GM10248 (cell line): ENCODE measurements around the gene FAM222B.
A peak's percentile ranks its signal among the peaks of the same experiment; 100 is the strongest.

Source experiments
- CTCF ChIA-PET: fragments of 300-600 bp; sonication (Branson Sonifier 250); formaldehyde crosslinking; extraction: SDS; loops from one replicate; lab custom pipeline; 2021; ENCODE audit warnings: antibody characterized with exemption; lab: Yijun Ruan, JAX
- POLR2A ChIA-PET: fragments of 350-650 bp; sonication (Branson Sonifier 250); formaldehyde crosslinking; extraction: SDS; loops from one replicate; lab custom pipeline; 2020; ENCODE audit warnings: antibody characterized with exemption; lab: Yijun Ruan, JAX
- DNase-seq: peaks from one replicate; pipeline ENCODE4 v3.0.0; 2012; ENCODE audit errors: extremely low spot score
- CTCF ChIP-seq: IDR thresholded peaks from 2 replicates; pipeline ENCODE4 v1.5.1; 2012; ENCODE audit warnings: mild to moderate bottlenecking, low read depth; ENCODE audit errors: extremely low read depth, missing control alignments, control extremely low read depth

Gene FAM222B

GRCh38 chr17:28744972-28745785 lies 97.4 kb downstream of the FAM222B start:
- no peak for TF ChIP-seq CTCF
- CTCF ChIA-PET: interaction anchor here (1.5 to 16.2 kb wide), 4 partner anchors 18 to 158 kb away, joined by 3 to 472 read pairs (median 108); partner anchors contain the start of genes DHRS13, NEK8 and TLCD1
- POLR2A ChIA-PET: interaction anchor here (0.6 to 4.4 kb wide), 6 partner anchors 9 to 162 kb away, joined by 3 to 42 read pairs (median 6); partner anchors contain the start of genes NEK8, RPL23A and TLCD1
- DNase-seq: no peak

GRCh38 chr17:28744104-28744971 lies 98.3 kb downstream of the FAM222B start:
- ChIA-PET CTCF (interaction anchor here (1.1 to 16.2 kb wide), 5 partner anchors 8 to 158 kb away, joined by 3 to 472 read pairs (median 5); partner anchors contain the start of genes DHRS13, NEK8 and TLCD1), POLR2A (interaction anchor here (0.6 to 7.2 kb wide), 9 partner anchors 9 to 163 kb away, joined by 3 to 64 read pairs (median 7); partner anchors contain the start of genes NEK8, RPL23A and TLCD1)
- no peak for TF ChIP-seq CTCF
- DNase-seq: peak; percentile 75

- TF ChIP-seq CTCF: no peak
- CTCF ChIA-PET: interaction anchor here (0.8 to 16.2 kb wide), 5 partner anchors 9 to 19 kb away, joined by 3 to 472 read pairs (median 4); partner anchors contain the start of genes NEK8 and TLCD1
Measured at GRCh38 chr17:28743243-28744103, 99.1 kb downstream of the FAM222B start, which contains the start of gene TRAF4. Gene TRAF4 (plus strand): TSS chr17:28744011. CDS start chr17:28744113, 102 bp downstream.

DNA sequence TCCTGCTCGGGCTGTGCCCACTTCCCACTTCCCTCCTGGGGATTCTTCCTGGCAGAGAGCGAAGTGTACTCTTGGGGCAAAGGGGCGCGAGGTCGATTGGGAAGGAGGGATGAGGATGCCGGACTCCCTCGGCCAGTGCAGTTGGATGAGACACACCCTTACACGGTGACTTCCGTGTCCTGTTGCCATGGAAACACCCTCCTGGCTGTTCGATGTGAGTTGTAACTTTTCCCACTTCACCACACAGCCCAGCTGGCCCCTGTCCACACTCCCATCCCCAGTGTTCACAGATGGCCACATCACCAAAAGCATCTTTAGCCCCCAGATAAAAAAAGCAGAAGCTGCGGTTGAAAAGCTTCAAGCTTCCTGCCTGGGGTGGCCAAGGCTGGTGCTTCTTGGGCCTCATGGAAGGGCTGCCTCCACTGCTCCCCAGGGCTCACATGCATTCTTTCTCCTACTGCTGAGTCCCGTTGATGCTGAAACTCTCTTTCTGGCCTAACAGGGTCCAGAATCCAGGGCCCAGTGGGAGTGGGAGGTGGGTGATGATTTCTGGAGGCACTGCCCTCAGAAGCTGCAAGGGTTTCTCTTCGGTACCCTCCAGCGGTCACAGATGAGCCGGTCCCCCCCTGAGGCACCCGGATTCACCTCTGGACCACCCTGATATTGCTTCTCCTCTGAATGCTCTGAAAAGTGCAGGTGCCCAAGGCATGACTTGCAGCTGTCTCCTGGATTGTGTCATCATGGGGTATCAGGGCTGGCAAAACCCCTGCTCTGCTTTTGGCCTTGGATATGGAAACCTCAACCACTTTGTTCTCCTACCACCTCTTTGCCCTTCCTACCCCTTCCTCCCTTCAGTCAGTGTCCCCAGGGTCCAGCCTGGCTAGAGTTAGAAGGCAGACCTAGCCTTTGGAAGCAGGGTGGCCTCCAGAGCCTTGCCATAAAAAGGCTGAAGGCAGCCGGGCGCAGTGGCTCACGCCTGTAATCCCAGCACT lies 100.9 kb downstream of the FAM222B start:
- TF ChIP-seq CTCF: no peak
- ChIA-PET CTCF (interaction anchor here (0.9 to 16.2 kb wide), 6 partner anchors 8 to 117 kb away, joined by 3 to 472 read pairs (median 16); partner anchors contain the start of genes NEK8 and TLCD1), POLR2A (interaction anchor here (1.0 to 7.2 kb wide), 4 partner anchors 14 to 22 kb away, joined by 3 to 64 read pairs (median 6); partner anchors contain the start of genes NEK8, RPL23A and TLCD1)
- DNase-seq: peak; percentile 55

More at GRCh38 chr17:28743243-28744103, 99.1 kb downstream of the FAM222B start, which contains the start of gene TRAF4:
- POLR2A ChIA-PET: interaction anchor here (1.0 to 7.2 kb wide), 4 partner anchors 8 to 22 kb away, joined by 5 to 64 read pairs (median 6); partner anchors contain the start of genes NEK8 and TLCD1
- peak; percentile 89 for DNase-seq
